ENCODE results near the gene RRAD.
A peak's percentile ranks its signal among the peaks of the same experiment; 100 is the strongest.

Gene RRAD

GRCh38 chr16:66932076-66932475 lies 6.7 kb upstream of the RRAD start:
- no peak for DNase-seq

GRCh38 chr16:66931665-66932064 lies 6.3 kb upstream of the RRAD start:
- DNase-seq, result no peak

GRCh38 chr16:66930189-66930588 lies 4.9 kb upstream of the RRAD start:
- DNase-seq, result no peak

GRCh38 chr16:66928702-66929388 lies 3.5 kb upstream of the RRAD start:
- DNase-seq, result no peak

- no peak for DNase-seq
These were observed 2.7 kb upstream of the RRAD start for GRCh38 chr16:66927918-66928649.

- no peak for DNase-seq
These were observed 1.7 kb upstream of the RRAD start for GRCh38 chr16:66926961-66927436.

GRCh38 chr16:66926171-66926947 lies 1.0 kb upstream of the RRAD start:
- no peak for DNase-seq

GRCh38 chr16:66924527-66925321 lies 611 bp downstream of the RRAD start:
- peak in 1 of 4 experiments; percentile 19 for DNase-seq

- DNase-seq, result no peak
These were observed 1.5 kb downstream of the RRAD start for GRCh38 chr16:66923866-66924265.

GRCh38 chr16:66923247-66923731 lies 2.0 kb downstream of the RRAD start:
- DNase-seq, result no peak

GRCh38 chr16:66921729-66922450 lies 3.4 kb downstream of the RRAD start:
- no peak for DNase-seq

- DNase-seq, result no peak
These were observed 4.2 kb downstream of the RRAD start for GRCh38 chr16:66920924-66921680.

GRCh38 chr16:66920299-66920590 lies 5.1 kb downstream of the RRAD start:
- DNase-seq, result no peak

- no peak for DNase-seq
These were observed 5.6 kb downstream of the RRAD start for GRCh38 chr16:66919569-66920298.

- DNase-seq, result no peak
These were observed 6.3 kb downstream of the RRAD start, which contains the start of gene CDH16 for GRCh38 chr16:66918803-66919568. Gene CDH16, minus strand, starts transcription at chr16:66918885. Its CDS starts 820 bp downstream, at chr16:66918065.

GRCh38 chr16:66918355-66918754 lies 7.0 kb downstream of the RRAD start:
- DNase-seq, result no peak

- DNase-seq, result no peak
These were observed 7.6 kb downstream of the RRAD start for GRCh38 chr16:66917741-66918140.

- DNase-seq, result no peak
These were observed 8.8 kb downstream of the RRAD start for GRCh38 chr16:66916518-66916917.

GRCh38 chr16:66915041-66915440 lies 10.3 kb downstream of the RRAD start:
- no peak for DNase-seq

- DNase-seq, result no peak
These were observed 10.8 kb downstream of the RRAD start for GRCh38 chr16:66914541-66914940.
